ENCODE measurements around the gene TFAP2A. TPM values are rescaled to one million over a fixed set of nuclear protein-coding genes. Genes with fewer than 3 reads are reported as not detected.

TFAP2A gene
- polyA plus RNA-seq, 3 donors: not detected

DNA sequence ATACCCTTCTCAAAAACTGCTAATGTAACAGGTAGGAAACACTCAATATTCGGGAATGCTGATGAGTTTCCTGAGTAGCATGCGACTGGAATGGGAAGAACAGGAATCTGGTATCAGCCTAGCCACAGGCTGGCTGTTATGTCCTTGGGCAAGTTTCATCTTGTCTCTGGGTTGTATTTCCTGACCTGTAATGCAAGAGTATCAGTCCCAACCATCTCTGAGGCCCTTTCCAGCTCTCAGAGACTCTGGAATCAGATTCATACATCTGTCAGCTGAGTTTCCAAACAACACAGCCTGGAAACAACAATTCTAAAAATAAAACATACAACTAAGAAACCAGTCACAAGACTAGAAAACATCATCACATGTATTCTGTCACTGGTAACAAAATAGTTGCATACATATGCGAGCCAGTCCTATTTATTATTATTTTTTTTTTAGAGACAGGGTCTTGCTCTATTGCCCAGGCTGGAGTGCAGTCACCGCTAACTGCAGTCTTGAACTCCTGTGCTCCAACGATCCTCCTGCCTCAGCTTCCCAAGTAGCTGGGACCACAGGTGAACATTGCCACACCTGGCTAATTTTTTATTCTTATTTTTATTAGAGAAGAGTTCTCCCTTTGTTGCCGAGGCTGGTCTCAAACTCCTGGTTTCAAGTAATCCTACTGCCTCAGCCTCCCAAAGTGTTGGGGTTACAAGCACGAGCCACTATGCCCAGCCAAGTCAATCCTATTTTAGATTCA lies 16.7 kb upstream of the TFAP2A start:
- H3K4me2 ChIP-seq (replicated peaks; ENCODE audit: extremely low read depth, low read length, poor library complexity, severe bottlenecking): no peak overlapping the region
- Mint-ChIP-seq H3K27me3 (ENCODE audit: low read depth in 3 of 3) (peaks cover 26 to 36% (median 35%) of the 10 kb centered on the region in 3 donors), H3K4me1 (peaks cover 18% of the 10 kb centered on the region), H3K9me3 (peaks cover 0 to 11% (median 5%) of the 10 kb centered on the region in 7 donors), H3K27ac (peak overlapping the region in 1 of 7 donors; percentile 35), H3K4me3 (peak overlapping the region in 1 of 2 donors; percentile 19), H3K36me3 (no peaks in the 10 kb centered on the region)
- 66% methylated on average over 3 of the region's 7 CpGs for WGBS (ENCODE audit: insufficient coverage)
- DNase-seq: no peak
- no peaks in the 10 kb centered on the region for H3K36me3 ChIP-seq (replicated peaks in 1 of 2; ENCODE audit: control insufficient read depth in 1 of 2, insufficient read depth in 2 of 2, low read length in 2 of 2)
- peaks cover 8 to 9% of the 10 kb centered on the region in 2 donors for H3K4me1 ChIP-seq (ENCODE audit: control insufficient read depth in 1 of 2, insufficient read depth in 2 of 2, low read length in 2 of 2)
- no peak overlapping the region for H3K27ac ChIP-seq (ENCODE audit: low read depth in 1 of 2, low read length in 2 of 2)
- TF ChIP-seq, protein P1, sequence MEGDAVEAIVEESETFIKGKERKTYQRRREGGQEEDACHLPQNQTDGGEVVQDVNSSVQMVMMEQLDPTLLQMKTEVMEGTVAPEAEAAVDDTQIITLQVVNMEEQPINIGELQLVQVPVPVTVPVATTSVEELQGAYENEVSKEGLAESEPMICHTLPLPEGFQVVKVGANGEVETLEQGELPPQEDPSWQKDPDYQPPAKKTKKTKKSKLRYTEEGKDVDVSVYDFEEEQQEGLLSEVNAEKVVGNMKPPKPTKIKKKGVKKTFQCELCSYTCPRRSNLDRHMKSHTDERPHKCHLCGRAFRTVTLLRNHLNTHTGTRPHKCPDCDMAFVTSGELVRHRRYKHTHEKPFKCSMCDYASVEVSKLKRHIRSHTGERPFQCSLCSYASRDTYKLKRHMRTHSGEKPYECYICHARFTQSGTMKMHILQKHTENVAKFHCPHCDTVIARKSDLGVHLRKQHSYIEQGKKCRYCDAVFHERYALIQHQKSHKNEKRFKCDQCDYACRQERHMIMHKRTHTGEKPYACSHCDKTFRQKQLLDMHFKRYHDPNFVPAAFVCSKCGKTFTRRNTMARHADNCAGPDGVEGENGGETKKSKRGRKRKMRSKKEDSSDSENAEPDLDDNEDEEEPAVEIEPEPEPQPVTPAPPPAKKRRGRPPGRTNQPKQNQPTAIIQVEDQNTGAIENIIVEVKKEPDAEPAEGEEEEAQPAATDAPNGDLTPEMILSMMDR (IDR thresholded peaks at IDR 0.05): no peak
- H3K79me2 ChIP-seq (ENCODE audit: insufficient read depth, low read length): no peaks in the 10 kb centered on the region
- H4K20me1 ChIP-seq (ENCODE audit: insufficient read depth, low read length): no peaks in the 10 kb centered on the region
- peaks cover 27 to 41% of the 10 kb centered on the region in 2 donors for H3K27me3 ChIP-seq (ENCODE audit: control insufficient read depth in 2 of 2, insufficient read depth in 2 of 2, low read length in 2 of 2)
- no peak overlapping the region for H3K4me3 ChIP-seq (replicated peaks in 1 of 3; ENCODE audit: low read depth in 2 of 3, low read length in 3 of 3)
- no peak overlapping the region for H2AFZ ChIP-seq (ENCODE audit: insufficient read depth, low read depth, low read length, poor library complexity, severe bottlenecking)
- intact Hi-C loops (cut with micrococcal nuclease): loop anchor here (5.0 to 10.0 kb wide), 5 partner anchors 397 to 1727 kb away; no protein-coding TSS in a partner anchor
- no peak overlapping the region for H3K9ac ChIP-seq (ENCODE audit: insufficient read depth, low read length, poor library complexity, severe bottlenecking)
- H3K9me3 ChIP-seq (replicated peaks in 1 of 2; ENCODE audit: control insufficient read depth in 1 of 2, insufficient read depth in 1 of 2, low read length in 2 of 2): peaks cover 0 to 6% of the 10 kb centered on the region in 2 donors

GRCh38 chr6:10429638-10430427 lies 15.0 kb upstream of the TFAP2A start:
- Mint-ChIP-seq H3K4me3 (peak overlapping the region in 1 of 2 donors; percentile 73), H3K36me3 (peaks cover 0 to 3% of the 10 kb centered on the region in 2 donors), H3K4me1 (peaks cover 29% of the 10 kb centered on the region), H3K27me3 (ENCODE audit: low read depth in 3 of 3) (peaks cover 41 to 54% (median 51%) of the 10 kb centered on the region in 3 donors), H3K27ac (no peak overlapping the region), H3K9me3 (peaks cover 0 to 19% (median 13%) of the 10 kb centered on the region in 7 donors)
- H3K27me3 ChIP-seq (ENCODE audit: control insufficient read depth in 2 of 2, insufficient read depth in 2 of 2, low read length in 2 of 2): peaks cover 42 to 58% of the 10 kb centered on the region in 2 donors
- H3K4me2 ChIP-seq (replicated peaks; ENCODE audit: extremely low read depth, low read length, poor library complexity, severe bottlenecking): no peak overlapping the region
- H3K4me3 ChIP-seq (replicated peaks in 1 of 3; ENCODE audit: low read depth in 2 of 3, low read length in 3 of 3): no peak overlapping the region
- H3K9ac ChIP-seq (ENCODE audit: insufficient read depth, low read length, poor library complexity, severe bottlenecking): no peak overlapping the region
- H4K20me1 ChIP-seq (ENCODE audit: insufficient read depth, low read length): no peaks in the 10 kb centered on the region
- no peaks in the 10 kb centered on the region for H3K79me2 ChIP-seq (ENCODE audit: insufficient read depth, low read length)
- DNase-seq: peak; percentile 48 to 76 (median 50)
- WGBS (ENCODE audit: insufficient coverage): 50% methylated on average over 2 of the region's 12 CpGs
- intact Hi-C loops (cut with micrococcal nuclease): loop anchor here (5.0 to 10.0 kb wide), 6 partner anchors 395 to 1725 kb away; no protein-coding TSS in a partner anchor
- TF ChIP-seq, protein P1 (IDR thresholded peaks at IDR 0.05): no peak
- no peak overlapping the region for H2AFZ ChIP-seq (ENCODE audit: insufficient read depth, low read depth, low read length, poor library complexity, severe bottlenecking)
- no peak overlapping the region for H3K27ac ChIP-seq (ENCODE audit: low read depth in 1 of 2, low read length in 2 of 2)
- H3K36me3 ChIP-seq (replicated peaks in 1 of 2; ENCODE audit: control insufficient read depth in 1 of 2, insufficient read depth in 2 of 2, low read length in 2 of 2): no peaks in the 10 kb centered on the region
- peaks cover 0 to 21% of the 10 kb centered on the region in 2 donors for H3K9me3 ChIP-seq (replicated peaks in 1 of 2; ENCODE audit: control insufficient read depth in 1 of 2, insufficient read depth in 1 of 2, low read length in 2 of 2)
- H3K4me1 ChIP-seq (ENCODE audit: control insufficient read depth in 1 of 2, insufficient read depth in 2 of 2, low read length in 2 of 2): peaks cover 18 to 22% of the 10 kb centered on the region in 2 donors
